Thoracic aorta (tissue), 2 donors: ENCODE measurements around the gene LPIN2. TPM values are rescaled to one million over a fixed set of nuclear protein-coding genes. Genes with fewer than 3 reads are reported as not detected.

Experiments
- ATAC-seq: fragments of 150-250 bp; one replicate; pipeline ENCODE4 v1.8.0; 2017; ENCODE audit warnings: low read depth; ENCODE audit not compliant: insufficient number of reproducible peaks, low FRiP score
- DNase-seq: peaks from one replicate; pipeline ENCODE4 v3.0.0-alpha.2; 2020; ENCODE audit warnings: low spot score
- H3K27ac ChIP-seq, 2 donors: fragments of 200-600 bp; sonication (generic); 1 replicate in 1 of 2; 2 replicates in 1 of 2; pipeline ENCODE4 v1.5.1; 2016; ENCODE audit warnings: mild to moderate bottlenecking in 2 of 2, moderate library complexity in 2 of 2
- H3K27me3 ChIP-seq: fragments of 200-600 bp; sonication (generic); replicated peaks from 2 replicates; pipeline ENCODE4 v1.6.0; 2016; ENCODE audit warnings: mild to moderate bottlenecking; ENCODE audit not compliant: insufficient read depth
- H3K36me3 ChIP-seq: fragments of 200-600 bp; sonication (generic); one replicate; pipeline ENCODE4 v1.5.1; 2016
- H3K4me1 ChIP-seq, 2 donors: fragments of 200-600 bp; sonication (generic); 1 replicate in 1 of 2; 2 replicates in 1 of 2; pipeline versions ENCODE4 v1.5.1 to v1.6.0; 2016; ENCODE audit warnings: low read depth in 2 of 2, mild to moderate bottlenecking in 1 of 2; ENCODE audit not compliant: control insufficient read depth in 1 of 2
- H3K4me3 ChIP-seq: fragments of 200-600 bp; sonication (generic); 2 replicates; pipeline ENCODE4 v1.5.1; 2016; ENCODE audit warnings: mild to moderate bottlenecking
- H3K9me3 ChIP-seq: fragments of 200-600 bp; sonication (generic); 2 replicates; pipeline ENCODE4 v1.5.1; 2016
- CTCF ChIP-seq: fragments of 200-600 bp; sonication (generic); IDR thresholded peaks from one replicate; pipeline ENCODE4 v1.5.1; 2019; ENCODE audit warnings: antibody characterized with exemption
- total RNA-seq, 2 donors: library from RNA; depleted of rRNA; stranded (reverse); fragments of >200 nt; gene quantifications; one replicate each; pipeline versions ENCODE4 v1.1.0 to v1.2.3, GENCODE V29; 2016

LPIN2 gene
- total RNA-seq, 2 donors from 2014 or later = 30.6 to 42.3 TPM

GRCh38 chr18:3014503-3015203 lies 1.7 kb upstream of the LPIN2 start:
- H3K9me3 ChIP-seq = no peaks in the 10 kb centered on the region
- ATAC-seq (no peak), DNase-seq (no peak)
- H3K4me1 ChIP-seq = peaks cover 20 to 44% of the 10 kb centered on the region in 2 donors
- peak overlapping the region; percentile 38 to 70 for H3K27ac ChIP-seq
- no peak for TF ChIP-seq CTCF
- H3K36me3 ChIP-seq = no peaks in the 10 kb centered on the region
- no peaks in the 10 kb centered on the region for H3K27me3 ChIP-seq
- H3K4me3 ChIP-seq = no peak overlapping the region

- no peak for DNase-seq
- Histone ChIP-seq H3K9me3 (no peaks in the 10 kb centered on the region), H3K4me3 (peak overlapping the region; percentile 84), H3K36me3 (no peaks in the 10 kb centered on the region), H3K27ac (peak overlapping the region; percentile 90 to 92), H3K27me3 (no peaks in the 10 kb centered on the region), H3K4me1 (peaks cover 34 to 58% of the 10 kb centered on the region in 2 donors)
- ATAC-seq = peak; percentile 42
- TF ChIP-seq CTCF = no peak
These were observed 564 bp downstream of the LPIN2 start for GRCh38 chr18:3012136-3013023.

GRCh38 chr18:3010086-3010485 lies 2.9 kb downstream of the LPIN2 start:
- Histone ChIP-seq H3K36me3 (no peaks in the 10 kb centered on the region), H3K9me3 (no peaks in the 10 kb centered on the region), H3K4me1 (peaks cover 33 to 54% of the 10 kb centered on the region in 2 donors), H3K27ac (no peak overlapping the region), H3K27me3 (no peaks in the 10 kb centered on the region), H3K4me3 (no peak overlapping the region)
- DNase-seq (no peak), ATAC-seq (no peak)
- TF ChIP-seq CTCF = no peak

- H3K36me3 ChIP-seq = no peaks in the 10 kb centered on the region
- ATAC-seq (no peak), DNase-seq (no peak)
- peaks cover 30 to 39% of the 10 kb centered on the region in 2 donors for H3K4me1 ChIP-seq
- H3K4me3 ChIP-seq = no peak overlapping the region
- H3K27me3 ChIP-seq = no peaks in the 10 kb centered on the region
- no peak for TF ChIP-seq CTCF
- peak overlapping the region; percentile 25 to 38 for H3K27ac ChIP-seq
- H3K9me3 ChIP-seq = no peaks in the 10 kb centered on the region
These were observed 4.4 kb downstream of the LPIN2 start for GRCh38 chr18:3008541-3008940.

GRCh38 chr18:3007491-3007890 lies 5.5 kb downstream of the LPIN2 start:
- Histone ChIP-seq H3K27me3 (no peaks in the 10 kb centered on the region), H3K4me3 (no peak overlapping the region), H3K27ac (no peak overlapping the region), H3K9me3 (no peaks in the 10 kb centered on the region), H3K4me1 (peaks cover 33 to 45% of the 10 kb centered on the region in 2 donors), H3K36me3 (no peaks in the 10 kb centered on the region)
- ATAC-seq (no peak), DNase-seq (no peak)
- no peak for TF ChIP-seq CTCF
